ENCODE data around the gene LSM10.

The LSM10 gene

DNA sequence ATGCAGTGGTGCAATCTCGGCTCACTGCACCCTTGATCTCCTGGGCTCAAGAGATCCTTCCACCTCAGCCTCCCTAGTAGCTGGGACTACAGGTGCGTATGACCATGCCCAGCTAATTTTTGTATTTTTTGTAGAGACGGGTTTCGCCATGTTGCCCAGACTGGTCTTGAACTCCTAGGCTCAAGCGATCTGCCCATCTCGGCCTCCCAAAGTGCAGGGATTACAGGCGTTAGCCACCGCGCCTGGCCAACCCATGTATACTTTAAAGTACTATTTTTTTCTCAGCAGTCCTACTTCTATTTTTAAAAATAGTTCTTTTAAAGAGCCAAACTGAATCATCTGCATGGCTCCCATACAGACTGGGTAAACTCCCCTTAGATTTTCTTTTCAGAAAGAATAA is 15.5 kb downstream of the LSM10 start:
- Histone ChIP-seq H3K9me3 (ENCODE audit: severe bottlenecking) (no peaks in the 10 kb centered on the region), H3K27me3 (ENCODE audit: insufficient read depth, low read depth, severe bottlenecking) (no peaks in the 10 kb centered on the region), H3K4me3 (ENCODE audit: low read depth, low read length) (no peak overlapping the region), H3K36me3 (peaks cover 9% of the 10 kb centered on the region), H3K27ac (no peak overlapping the region)
- DNase-seq, result no peak
- TF ChIP-seq, protein P1, sequence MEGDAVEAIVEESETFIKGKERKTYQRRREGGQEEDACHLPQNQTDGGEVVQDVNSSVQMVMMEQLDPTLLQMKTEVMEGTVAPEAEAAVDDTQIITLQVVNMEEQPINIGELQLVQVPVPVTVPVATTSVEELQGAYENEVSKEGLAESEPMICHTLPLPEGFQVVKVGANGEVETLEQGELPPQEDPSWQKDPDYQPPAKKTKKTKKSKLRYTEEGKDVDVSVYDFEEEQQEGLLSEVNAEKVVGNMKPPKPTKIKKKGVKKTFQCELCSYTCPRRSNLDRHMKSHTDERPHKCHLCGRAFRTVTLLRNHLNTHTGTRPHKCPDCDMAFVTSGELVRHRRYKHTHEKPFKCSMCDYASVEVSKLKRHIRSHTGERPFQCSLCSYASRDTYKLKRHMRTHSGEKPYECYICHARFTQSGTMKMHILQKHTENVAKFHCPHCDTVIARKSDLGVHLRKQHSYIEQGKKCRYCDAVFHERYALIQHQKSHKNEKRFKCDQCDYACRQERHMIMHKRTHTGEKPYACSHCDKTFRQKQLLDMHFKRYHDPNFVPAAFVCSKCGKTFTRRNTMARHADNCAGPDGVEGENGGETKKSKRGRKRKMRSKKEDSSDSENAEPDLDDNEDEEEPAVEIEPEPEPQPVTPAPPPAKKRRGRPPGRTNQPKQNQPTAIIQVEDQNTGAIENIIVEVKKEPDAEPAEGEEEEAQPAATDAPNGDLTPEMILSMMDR (IDR thresholded peaks at IDR 0.05; ENCODE audit: low read depth, low read length), result no peak

DNA sequence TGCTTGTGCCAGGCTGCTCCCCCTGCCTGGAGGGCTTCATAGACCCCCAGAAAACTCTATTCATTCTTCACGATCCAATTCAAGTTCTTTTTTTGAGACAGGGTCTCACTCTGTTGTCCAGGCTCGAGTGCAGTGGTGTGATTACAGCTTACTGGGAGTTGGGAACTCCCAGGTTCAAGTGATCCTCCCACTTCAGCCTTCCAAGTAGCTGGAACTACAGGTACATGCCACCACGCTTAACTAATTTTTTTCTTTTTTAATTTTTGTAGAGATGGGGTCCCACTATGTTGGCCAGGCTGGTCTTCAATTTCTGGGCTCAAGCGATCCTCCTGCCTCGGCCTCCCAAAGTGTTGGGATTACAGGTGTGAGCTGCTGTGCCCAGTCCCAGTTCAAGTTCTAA is 16.3 kb downstream of the LSM10 start:
- H3K27ac ChIP-seq, result no peak overlapping the region
- H3K9me3 ChIP-seq (ENCODE audit: severe bottlenecking), result no peaks in the 10 kb centered on the region
- H3K27me3 ChIP-seq (ENCODE audit: insufficient read depth, low read depth, severe bottlenecking), result no peaks in the 10 kb centered on the region
- TF ChIP-seq, protein P1 (IDR thresholded peaks at IDR 0.05; ENCODE audit: low read depth, low read length), result no peak
- no peak overlapping the region for H3K4me3 ChIP-seq (ENCODE audit: low read depth, low read length)
- no peak for DNase-seq
- H3K36me3 ChIP-seq, result peaks cover 11% of the 10 kb centered on the region

DNA sequence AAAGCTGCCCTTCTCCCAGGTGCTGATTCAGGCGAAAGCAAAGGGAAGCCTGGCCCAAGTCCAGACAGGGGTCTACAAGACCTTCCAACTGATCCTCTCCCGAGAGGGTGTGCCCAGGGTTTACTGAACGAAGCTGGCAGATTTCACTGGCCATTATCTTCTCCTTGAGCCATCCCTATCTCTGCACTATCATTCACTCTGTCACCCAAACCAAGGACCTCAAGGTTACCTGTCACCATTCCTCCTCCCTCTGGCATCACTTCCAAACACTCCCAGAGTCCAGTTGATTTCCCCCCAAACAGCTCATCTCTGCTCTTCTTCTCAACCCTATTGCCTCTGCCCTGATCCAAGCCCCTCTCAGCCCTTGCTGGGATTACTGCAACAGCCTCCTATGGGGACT is 16.9 kb downstream of the LSM10 start:
- no peaks in the 10 kb centered on the region for H3K27me3 ChIP-seq (ENCODE audit: insufficient read depth, low read depth, severe bottlenecking)
- no peaks in the 10 kb centered on the region for H3K9me3 ChIP-seq (ENCODE audit: severe bottlenecking)
- H3K27ac ChIP-seq, result no peak overlapping the region
- DNase-seq, result no peak
- H3K36me3 ChIP-seq, result peaks cover 17% of the 10 kb centered on the region
- H3K4me3 ChIP-seq (ENCODE audit: low read depth, low read length), result no peak overlapping the region
- TF ChIP-seq, protein P1 (IDR thresholded peaks at IDR 0.05; ENCODE audit: low read depth, low read length), result no peak

DNA sequence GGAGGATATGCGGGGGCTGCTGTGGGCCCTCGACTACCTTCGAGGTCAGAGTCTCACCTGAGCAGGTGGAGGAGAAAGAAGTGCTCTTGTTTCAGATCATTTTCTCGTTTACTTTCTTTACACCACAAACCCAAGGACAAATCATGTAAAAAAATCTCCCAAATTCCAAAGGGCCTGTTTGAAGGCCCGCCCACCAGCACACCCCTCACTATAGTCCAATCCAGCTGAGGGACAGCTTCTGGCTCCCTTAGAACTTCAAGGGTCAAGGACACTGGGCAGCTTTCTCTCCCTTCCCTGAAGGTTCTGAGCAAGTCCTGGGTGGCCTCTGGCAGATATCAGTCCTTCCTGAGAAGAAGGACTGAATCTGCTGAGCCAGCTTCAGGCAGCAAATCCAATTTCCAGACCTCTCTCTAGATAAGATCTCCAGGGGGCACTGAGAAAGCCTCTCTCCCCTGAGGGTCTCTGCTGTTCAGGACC is 17.5 kb downstream of the LSM10 start:
- Histone ChIP-seq H3K27ac (no peak overlapping the region), H3K9me3 (ENCODE audit: severe bottlenecking) (no peaks in the 10 kb centered on the region), H3K36me3 (peaks cover 17% of the 10 kb centered on the region), H3K4me3 (ENCODE audit: low read depth, low read length) (no peak overlapping the region), H3K27me3 (ENCODE audit: insufficient read depth, low read depth, severe bottlenecking) (no peaks in the 10 kb centered on the region)
- TF ChIP-seq, protein P1 (IDR thresholded peaks at IDR 0.05; ENCODE audit: low read depth, low read length), result no peak
- DNase-seq, result no peak

DNA sequence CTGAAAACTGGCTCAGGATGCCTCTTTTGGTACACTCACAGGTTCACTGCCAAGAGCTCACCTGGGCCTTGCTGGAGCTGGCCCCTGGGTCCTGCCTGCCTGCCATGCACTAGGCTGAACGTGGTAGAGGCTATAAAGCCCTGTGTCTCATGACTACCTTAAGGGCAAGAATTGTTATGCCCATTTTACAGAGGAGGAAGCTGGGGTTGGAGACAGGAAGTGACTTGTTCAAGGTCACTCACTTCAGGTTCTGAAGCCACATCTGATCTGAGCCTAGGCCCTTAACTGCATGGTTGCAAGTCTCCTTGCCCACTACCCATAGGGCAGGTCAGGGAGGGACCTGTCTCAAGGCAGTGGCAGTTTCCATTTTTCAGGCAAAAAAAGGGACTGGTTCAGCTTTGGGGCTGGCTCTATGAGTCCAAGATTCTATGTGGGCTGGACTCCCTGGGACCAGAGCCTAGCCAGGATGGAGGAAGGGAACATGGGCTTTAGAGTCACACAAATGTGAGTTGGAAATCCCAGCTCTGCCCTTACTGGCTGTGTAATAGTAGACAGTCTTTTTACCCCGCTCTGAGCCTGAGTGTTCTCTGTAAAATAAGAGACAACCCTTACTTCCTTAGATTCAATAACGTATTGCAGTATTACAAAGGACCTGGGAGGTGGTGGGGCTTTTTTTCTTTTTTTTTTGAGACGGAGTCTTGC is 19.8 kb downstream of the LSM10 start:
- no peaks in the 10 kb centered on the region for H3K9me3 ChIP-seq (ENCODE audit: severe bottlenecking)
- no peak for DNase-seq
- H3K36me3 ChIP-seq, result peaks cover 17% of the 10 kb centered on the region
- no peaks in the 10 kb centered on the region for H3K27me3 ChIP-seq (ENCODE audit: insufficient read depth, low read depth, severe bottlenecking)
- no peak overlapping the region for H3K4me3 ChIP-seq (ENCODE audit: low read depth, low read length)
- TF ChIP-seq, protein P1 (IDR thresholded peaks at IDR 0.05; ENCODE audit: low read depth, low read length), result no peak
- H3K27ac ChIP-seq, result no peak overlapping the region

DNA sequence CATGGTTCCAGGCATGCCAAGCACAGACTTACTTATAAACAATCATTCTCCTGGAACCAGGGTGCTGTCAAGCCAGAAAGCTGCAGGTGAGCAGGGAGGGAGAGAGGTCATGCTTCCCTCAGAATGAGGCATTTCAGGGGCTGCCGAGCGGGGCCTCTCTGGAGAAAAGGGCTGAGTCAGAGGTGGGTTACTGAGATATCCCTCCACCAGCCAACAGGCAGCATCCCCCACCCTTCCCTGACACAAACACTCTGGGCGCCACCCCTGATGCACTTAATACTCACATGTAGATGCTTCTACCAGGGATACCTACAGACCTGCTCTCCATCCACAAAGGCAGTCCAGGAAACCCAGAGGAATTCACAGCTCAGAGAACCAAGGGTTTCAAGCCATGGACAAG is 25.1 kb downstream of the LSM10 start:
- Histone ChIP-seq H3K27me3 (ENCODE audit: insufficient read depth, low read depth, severe bottlenecking) (no peaks in the 10 kb centered on the region), H3K36me3 (peaks cover 8% of the 10 kb centered on the region), H3K4me3 (ENCODE audit: low read depth, low read length) (no peak overlapping the region), H3K9me3 (ENCODE audit: severe bottlenecking) (no peaks in the 10 kb centered on the region), H3K27ac (peak overlapping the region; percentile 91)
- TF ChIP-seq, protein P1 (IDR thresholded peaks at IDR 0.05; ENCODE audit: low read depth, low read length), result no peak
- no peak for DNase-seq
